ENCODE results near the gene DNAJB9. TPM values are rescaled to one million over a fixed set of nuclear protein-coding genes. Genes with fewer than 3 reads are reported as not detected.

DNAJB9 gene
- total and polyA plus RNA-seq, 4 donors = 27.6 to 164 (median 49.4) TPM

GRCh38 chr7:108570146-108570755 is 577 bp downstream of the DNAJB9 start:
- peak overlapping the region; percentile 95 to 100 for H3K9ac ChIP-seq (ENCODE audit: low read depth in 1 of 2, low read length in 2 of 2)
- TF ChIP-seq ATF3 (IDR thresholded peaks at IDR 0.05) (no peak), YY1 (IDR thresholded peaks at IDR 0.05) (peak; percentile 21)
- no peaks in the 10 kb centered on the region for H3K27me3 ChIP-seq (ENCODE audit: control insufficient read depth in 4 of 4, insufficient read depth in 4 of 4, low read length in 3 of 4)
- peak overlapping the region; percentile 87 to 89 (median 88) for H3K4me3 ChIP-seq (ENCODE audit: low read depth in 1 of 3, low read length in 3 of 3)
- DNase-seq (ENCODE audit: low spot score) = peak; percentile 69
- WGBS = under 1% methylated on average over 36 of the region's 36 CpGs
- peaks cover 5 to 27% (median 12%) of the 10 kb centered on the region in 4 donors for H3K36me3 ChIP-seq (ENCODE audit: control insufficient read depth in 4 of 4, insufficient read depth in 3 of 4, low read depth in 1 of 4, low read length in 3 of 4)
- no peaks in the 10 kb centered on the region for H3K9me3 ChIP-seq (ENCODE audit: control insufficient read depth in 4 of 4, low read length in 3 of 4)
- H3K4me1 ChIP-seq (ENCODE audit: control insufficient read depth in 4 of 4, insufficient read depth in 4 of 4, low read length in 3 of 4) = peaks cover 5 to 21% (median 16%) of the 10 kb centered on the region in 4 donors
- peak overlapping the region; percentile 92 to 97 for H3K27ac ChIP-seq (ENCODE audit: low read depth in 1 of 2, low read length in 2 of 2)

DNA sequence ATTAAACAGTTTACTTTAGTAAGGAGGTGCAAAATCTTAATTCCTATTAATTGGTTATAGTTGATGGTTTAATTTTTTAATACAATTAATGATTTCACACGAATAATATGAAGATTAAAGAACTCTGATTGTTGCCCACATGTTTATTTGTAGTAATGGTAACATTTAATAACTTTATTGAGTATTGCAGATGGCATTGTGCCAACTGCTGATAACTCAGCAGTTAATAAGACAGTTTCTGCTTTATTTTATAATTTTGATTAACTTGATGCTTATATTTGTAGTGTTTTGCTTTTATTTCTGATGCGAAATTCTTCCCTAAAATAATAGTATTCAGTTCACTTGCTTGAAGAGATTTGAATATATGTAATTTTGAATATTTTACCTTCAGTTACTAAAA is 2.8 kb downstream of the DNAJB9 start:
- Histone ChIP-seq H3K4me3 (ENCODE audit: low read depth in 1 of 3, low read length in 3 of 3) (no peak overlapping the region), H3K36me3 (ENCODE audit: control insufficient read depth in 4 of 4, insufficient read depth in 3 of 4, low read depth in 1 of 4, low read length in 3 of 4) (peaks cover 5 to 28% (median 14%) of the 10 kb centered on the region in 4 donors), H3K27me3 (ENCODE audit: control insufficient read depth in 4 of 4, insufficient read depth in 4 of 4, low read length in 3 of 4) (no peaks in the 10 kb centered on the region), H3K9me3 (ENCODE audit: control insufficient read depth in 4 of 4, low read length in 3 of 4) (no peaks in the 10 kb centered on the region), H3K4me1 (ENCODE audit: control insufficient read depth in 4 of 4, insufficient read depth in 4 of 4, low read length in 3 of 4) (peaks cover 5 to 19% (median 13%) of the 10 kb centered on the region in 4 donors), H3K9ac (ENCODE audit: low read depth in 1 of 2, low read length in 2 of 2) (no peak overlapping the region), H3K27ac (ENCODE audit: low read depth in 1 of 2, low read length in 2 of 2) (no peak overlapping the region)
- 93% methylated on average over 2 of the region's 2 CpGs for WGBS
- TF ChIP-seq RXRA (IDR thresholded peaks at IDR 0.05) (no peak), CTCF (IDR thresholded peaks at IDR 0.05; ENCODE audit: low read depth, low read length, missing input control) (no peak), FOXA1 (IDR thresholded peaks at IDR 0.05) (no peak), MAX (IDR thresholded peaks at IDR 0.05) (no peak), EGR1 (IDR thresholded peaks at IDR 0.05; ENCODE audit: low read depth in 2 of 2) (no peak), RAD21 (IDR thresholded peaks at IDR 0.05) (no peak), HNF4G (IDR thresholded peaks at IDR 0.05) (no peak), NR2F2 (IDR thresholded peaks at IDR 0.05) (no peak), ATF3 (IDR thresholded peaks at IDR 0.05) (no peak), JUND (IDR thresholded peaks at IDR 0.05) (no peak), TAF1 (conservative IDR thresholded peaks at IDR 0.05) (no peak), SP1 (IDR thresholded peaks at IDR 0.05) (no peak), HNF4A (conservative IDR thresholded peaks at IDR 0.05) (no peak), GABPA (IDR thresholded peaks at IDR 0.05 in 1 of 2, conservative IDR thresholded peaks at IDR 0.05 in 1 of 2) (no peak)
- TF ChIP-seq, protein P1, sequence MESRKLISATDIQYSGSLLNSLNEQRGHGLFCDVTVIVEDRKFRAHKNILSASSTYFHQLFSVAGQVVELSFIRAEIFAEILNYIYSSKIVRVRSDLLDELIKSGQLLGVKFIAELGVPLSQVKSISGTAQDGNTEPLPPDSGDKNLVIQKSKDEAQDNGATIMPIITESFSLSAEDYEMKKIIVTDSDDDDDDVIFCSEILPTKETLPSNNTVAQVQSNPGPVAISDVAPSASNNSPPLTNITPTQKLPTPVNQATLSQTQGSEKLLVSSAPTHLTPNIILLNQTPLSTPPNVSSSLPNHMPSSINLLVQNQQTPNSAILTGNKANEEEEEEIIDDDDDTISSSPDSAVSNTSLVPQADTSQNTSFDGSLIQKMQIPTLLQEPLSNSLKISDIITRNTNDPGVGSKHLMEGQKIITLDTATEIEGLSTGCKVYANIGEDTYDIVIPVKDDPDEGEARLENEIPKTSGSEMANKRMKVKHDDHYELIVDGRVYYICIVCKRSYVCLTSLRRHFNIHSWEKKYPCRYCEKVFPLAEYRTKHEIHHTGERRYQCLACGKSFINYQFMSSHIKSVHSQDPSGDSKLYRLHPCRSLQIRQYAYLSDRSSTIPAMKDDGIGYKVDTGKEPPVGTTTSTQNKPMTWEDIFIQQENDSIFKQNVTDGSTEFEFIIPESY (IDR thresholded peaks at IDR 0.05) = no peak
- DNase-seq (ENCODE audit: low spot score) = no peak
